Activated CD8-positive, alpha-beta memory T cell treated with anti-CD3 and anti-CD28 coated beads for 24 hours (primary cell): ENCODE data around the gene TBC1D4.

Experiments used
- DNase-seq: peaks from one replicate; pipeline ENCODE4 v3.0.0-alpha.2; 2020

The TBC1D4 gene

DNA sequence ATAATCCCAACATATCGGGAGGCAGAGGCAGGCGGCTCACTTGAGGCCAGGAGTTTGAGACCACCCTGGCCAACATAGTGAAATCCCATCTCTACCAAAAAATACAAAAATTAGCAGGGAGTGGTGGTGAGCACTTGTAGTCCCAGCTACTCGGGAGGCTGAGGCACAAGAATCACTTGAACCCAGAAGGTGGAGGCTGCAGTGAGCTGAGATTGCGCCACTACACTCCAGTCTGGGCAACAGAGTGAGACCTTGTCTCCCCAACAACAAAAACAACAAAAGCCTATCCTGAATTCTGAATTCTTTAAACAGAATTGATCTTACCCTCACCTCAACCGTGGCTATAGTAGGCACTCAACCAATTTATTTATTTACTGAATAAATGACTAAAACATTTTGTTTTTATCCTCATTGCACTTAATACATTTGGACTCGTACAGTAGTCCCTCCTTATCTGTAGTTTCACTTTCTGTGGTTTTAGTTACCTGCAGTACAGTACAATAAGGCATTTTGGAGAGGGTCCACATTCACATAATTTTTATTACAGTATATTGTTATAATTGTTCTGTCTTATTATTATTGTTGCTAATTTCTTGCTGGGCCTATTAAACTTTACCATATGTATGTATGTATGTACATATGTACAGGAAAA lies 98.8 kb downstream of the TBC1D4 start:
- no peak for DNase-seq

DNA sequence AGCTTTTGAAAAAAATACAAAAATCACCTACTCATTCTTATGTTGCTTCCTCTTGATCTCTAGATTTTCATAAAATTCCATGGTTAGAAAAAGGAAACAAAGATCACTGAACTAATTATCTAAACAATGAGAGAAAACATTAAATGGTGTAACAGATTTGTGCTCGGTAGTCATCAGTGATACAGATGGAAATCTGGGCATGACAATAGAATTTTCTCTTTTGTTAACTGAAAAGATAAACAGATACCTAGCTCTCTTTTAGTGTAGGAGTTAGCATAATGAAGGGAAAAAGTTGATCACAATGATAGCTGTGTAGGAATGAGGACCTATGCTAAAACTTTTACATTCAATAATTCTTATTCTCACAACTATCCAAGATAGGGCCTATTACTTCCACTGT lies 103.7 kb downstream of the TBC1D4 start:
- no peak for DNase-seq

DNA sequence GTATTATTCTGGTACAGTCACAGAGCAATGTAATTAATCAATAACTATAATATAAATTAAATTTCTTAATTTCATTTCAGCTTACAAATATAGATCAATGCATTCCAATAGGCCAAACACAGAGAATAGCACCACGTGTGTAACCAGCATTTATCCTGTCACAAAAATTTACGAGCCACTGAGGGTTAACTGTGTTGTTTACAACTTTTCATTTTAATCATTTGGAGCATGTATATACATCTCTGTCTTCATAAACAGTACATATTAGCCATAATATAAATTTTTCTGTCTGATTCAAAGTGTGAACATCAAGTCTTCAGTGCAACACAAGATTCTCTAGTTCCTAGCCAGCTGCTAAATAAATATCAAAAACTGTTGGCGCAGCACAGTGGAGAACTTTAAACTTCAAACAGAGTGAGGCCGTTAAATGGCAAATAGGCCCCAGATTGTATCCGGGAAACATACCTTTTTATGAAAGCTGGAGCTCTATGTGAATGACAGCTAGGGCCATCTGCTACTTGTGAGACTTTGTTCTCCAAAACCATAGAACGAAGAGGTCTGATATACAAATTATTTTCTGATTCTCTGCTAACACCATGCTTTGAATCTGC lies 105.1 kb downstream of the TBC1D4 start:
- DNase-seq, result no peak

DNA sequence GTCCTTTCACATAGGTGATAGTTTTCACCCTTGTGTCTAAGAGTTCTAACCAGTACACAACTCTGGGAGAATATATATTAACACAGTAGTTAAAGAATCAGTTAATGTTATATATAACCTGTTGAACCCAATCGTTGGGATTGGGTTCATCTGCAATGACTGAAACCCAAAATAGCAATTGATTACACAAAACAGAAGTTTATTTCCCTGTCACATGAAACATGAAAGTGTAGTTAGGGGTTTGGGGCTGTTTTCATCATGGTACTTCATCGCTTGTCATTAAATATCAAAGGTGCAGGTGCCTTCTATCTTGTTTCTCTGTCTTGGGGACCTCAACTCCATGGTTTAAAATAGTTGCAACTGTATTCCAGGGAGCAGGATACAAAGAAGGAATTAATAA lies 106.6 kb downstream of the TBC1D4 start:
- DNase-seq, result no peak

DNA sequence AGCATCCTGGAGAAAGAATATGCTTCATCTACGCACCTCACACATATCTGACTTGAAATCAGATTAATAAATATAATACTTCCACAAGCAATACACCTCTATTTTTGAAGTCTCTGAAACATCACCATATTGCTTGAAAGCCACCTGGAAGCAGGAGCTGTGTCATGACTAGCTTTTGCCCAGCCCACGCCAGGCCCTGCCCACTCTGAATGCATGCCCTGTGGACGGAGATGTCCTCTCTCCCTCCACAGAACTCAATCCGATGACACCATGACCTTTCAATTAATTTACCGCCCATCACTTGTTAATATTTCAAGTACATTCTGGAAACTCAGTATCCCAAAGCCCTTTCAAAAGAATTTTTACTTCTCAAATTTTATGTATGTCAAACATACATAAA lies 108.0 kb downstream of the TBC1D4 start:
- no peak for DNase-seq

DNA sequence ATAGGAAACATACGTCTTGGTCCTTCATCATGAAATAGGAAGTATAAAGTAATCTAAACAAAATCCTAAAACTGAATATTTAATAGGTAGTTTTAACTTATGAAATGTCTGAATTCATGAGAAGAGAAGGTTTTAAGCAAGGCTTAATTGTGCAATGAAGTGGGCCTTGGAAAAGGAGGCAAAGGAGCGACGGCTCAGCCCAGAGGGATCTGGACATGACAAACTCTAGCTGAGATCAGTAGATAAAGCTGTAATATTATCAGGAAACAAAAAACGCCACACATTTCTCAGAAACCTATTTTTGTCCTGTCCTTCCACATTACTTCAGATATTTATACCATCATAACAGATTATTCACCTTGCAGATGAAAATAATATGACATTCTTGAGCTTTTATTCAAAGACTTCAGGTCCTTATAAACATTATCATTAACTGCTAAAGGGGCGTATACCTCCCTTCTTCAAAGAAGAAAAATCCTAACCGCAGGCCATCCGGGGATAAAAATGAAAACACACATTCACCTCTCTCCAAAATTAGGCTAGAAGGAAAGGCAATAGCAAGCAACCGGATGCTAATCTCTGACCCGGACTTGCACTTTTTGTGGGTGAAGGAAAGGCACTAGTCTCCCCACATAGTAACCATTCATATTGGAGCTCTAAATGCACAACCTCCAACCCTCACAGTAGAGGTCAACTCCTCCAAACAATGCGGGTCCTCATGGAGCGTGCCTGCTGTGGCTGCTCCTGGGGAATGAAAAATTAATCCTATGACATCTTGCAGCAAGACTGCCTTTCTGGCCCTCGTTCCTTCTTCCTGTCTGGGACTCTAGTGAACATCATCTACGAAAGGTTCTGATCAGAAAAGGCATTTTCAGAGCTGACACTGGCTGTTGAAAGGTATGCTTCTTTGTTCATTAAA lies 108.8 kb downstream of the TBC1D4 start:
- DNase-seq, result no peak

DNA sequence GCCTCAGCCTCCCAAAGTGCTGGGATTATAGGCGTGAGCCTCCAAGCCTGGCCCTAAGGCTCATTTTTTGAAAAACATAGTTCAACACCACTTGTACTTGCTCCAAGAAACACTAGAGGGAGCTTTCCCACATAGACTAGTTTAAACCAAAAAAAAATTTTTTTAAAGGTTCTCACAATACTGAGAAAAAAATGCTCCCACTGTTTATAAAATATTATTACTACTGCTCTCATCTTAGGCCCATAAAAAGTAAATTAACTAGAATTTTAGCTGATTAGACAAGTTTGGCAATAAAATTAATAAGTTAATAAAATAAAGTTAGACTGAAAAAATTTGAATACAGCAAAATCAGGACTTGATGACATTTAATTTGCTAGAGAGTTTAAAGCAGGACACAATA lies 109.5 kb downstream of the TBC1D4 start:
- DNase-seq, result no peak

DNA sequence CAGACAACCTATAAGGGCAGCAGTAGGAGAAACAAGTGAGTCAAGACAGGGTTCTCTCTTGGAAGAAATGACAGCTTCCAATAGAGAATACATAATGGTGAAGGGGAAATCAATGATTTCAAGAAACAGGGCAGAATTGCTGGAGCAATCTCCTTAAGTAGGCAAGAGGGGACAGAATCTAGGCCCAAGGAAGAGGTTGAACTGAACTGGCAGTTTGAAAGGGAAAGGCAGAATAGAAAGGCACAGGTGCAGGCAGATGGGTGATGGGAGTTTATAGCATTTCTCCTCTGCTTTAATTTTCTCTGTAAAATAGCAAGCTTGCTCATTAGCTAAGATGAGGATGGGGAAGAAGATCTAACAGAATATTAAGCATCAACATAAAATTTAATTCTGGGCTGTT lies 110.8 kb downstream of the TBC1D4 start:
- no peak for DNase-seq

DNA sequence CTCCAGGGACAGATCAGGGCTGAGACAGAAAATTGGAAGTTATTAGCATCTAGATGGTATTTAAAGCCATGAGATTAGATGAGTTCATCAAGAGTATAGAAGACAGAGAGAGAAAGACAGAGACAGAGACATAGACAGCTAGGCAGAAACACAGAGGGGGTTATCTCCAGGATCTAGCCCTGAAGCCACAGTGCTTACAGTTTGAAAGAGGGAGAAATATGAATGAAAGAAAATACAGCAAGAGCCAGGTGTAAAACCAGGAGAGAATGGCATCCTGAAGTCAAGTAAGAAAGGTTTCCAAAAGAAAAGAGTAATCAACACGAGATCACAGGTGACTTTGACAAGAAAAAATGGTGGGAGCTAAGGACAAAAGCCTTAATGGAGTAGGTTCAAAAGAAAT lies 111.2 kb downstream of the TBC1D4 start:
- DNase-seq, result no peak

DNA sequence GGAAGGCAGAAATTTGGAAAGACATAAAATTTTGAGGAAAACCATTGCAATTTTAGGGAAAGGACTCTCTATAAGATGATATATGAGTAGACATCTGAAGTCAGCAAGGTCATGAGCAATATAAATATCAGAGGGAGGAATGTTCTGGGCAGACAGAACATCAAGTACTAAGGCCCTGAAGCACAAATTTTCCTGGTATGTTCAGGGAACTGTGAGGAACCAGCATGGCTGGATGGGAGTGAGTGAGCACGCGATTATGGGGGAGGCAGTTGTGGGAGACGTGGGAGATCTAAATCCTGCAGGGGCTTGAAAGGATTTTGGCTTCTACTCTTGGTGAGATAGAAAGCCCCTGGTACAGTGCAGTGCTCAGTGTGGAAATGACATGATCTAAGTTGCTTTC lies 112.0 kb downstream of the TBC1D4 start:
- DNase-seq, result no peak

DNA sequence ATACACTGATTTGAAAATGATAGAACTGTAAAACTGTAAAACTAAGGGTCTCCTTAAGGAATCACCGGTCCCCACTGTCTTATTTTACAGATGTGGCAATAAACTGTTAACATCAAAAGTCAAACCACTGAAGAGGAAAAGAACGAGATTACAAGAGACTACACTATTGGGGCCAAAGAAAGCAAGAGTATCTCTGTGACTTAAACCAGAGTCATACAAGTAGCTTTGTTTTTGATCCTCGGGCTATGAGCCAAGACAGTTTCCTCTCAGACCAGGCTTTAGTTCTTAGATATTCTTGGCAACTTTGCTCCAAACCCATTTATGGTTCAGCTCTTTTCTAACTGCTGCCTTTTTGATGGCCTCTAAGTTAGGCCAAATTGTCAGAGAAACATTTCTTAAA lies 113.8 kb downstream of the TBC1D4 start:
- DNase-seq, result no peak

DNA sequence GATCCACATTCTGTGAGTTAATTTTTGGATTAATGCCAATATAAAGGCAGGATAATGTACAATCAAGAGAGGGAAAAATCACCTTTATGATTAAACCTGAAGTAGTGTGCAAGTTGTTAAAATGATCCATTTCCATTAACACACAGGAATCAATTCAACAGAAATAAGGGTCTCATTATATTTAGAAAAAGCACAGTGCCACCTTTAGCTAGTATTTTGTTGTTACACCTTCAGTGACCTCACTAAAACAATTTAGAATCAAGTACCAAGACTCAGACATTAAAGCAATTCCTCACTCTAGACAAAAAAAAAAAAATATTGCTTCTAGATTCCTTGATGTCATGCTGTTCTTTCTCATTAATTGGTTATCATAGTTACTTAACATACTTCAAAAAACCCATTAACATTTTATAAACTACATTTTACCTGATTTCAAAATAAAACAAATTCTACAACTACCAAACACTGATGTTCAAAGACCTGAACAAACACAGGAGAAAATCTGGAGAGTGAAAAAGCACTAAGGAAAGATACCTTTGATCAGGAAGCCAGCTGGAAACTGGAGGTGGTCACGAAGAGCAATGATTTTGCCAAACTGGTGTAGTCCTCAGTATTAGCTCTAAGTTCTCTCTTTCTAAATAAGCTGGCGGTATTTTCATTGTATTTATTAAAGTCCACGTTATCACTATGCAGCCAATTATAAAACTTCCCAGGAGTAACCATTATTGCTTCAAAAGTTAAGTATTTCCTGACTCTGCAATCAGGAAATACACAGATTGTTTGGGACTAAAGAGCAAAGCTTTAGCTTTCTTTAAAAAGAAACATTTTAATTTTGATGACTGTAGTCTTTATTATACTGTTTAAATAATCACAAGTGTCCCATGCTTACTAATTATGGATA lies 115.3 kb downstream of the TBC1D4 start:
- no peak for DNase-seq

DNA sequence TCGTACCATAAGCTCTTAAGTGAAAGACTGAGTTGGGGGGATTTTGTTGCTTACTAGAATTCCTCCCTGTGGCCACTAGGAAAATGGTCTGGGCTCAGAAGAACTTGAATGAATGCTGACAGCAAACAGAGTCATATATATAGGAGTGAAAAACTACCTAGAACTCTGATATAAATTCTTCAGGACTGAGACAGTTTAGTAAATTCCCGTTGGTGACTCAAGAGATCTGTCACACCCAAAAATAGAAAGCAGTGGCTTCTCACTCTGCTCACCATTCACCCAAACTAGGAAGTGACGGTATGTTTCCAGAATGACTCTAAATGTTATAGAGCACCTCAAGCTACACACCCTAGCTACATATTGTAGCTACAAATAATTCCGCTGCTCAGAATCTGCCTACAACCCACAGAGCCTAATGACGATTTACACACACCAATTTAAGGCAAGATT lies 116.2 kb downstream of the TBC1D4 start:
- no peak for DNase-seq

DNA sequence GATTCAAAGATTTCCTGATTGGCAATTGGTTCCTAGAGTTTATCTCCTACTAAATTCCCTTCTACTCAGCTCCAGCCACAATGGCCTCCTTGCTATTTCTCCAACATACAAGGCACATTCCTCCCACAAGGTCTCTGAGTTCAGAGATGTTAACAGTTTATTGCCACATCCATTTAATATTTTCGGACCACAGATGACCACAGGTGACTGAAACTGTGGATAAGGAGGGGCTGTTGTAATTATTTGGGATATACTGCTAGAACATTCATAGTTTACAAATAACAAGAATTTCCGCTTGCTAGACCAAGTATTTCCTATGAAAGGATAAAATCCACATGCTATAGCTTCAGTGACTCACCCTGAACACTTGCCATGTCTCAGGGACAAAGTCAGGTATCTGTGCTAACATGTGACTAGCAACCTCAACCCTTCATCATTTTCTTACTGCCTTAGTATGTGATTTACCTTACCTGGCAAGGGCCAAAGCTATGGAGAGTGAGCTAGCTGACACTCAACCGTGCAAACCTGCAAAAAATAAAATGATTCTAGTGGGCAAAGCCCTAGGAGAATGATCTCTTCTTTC lies 117.7 kb downstream of the TBC1D4 start:
- DNase-seq, result no peak

DNA sequence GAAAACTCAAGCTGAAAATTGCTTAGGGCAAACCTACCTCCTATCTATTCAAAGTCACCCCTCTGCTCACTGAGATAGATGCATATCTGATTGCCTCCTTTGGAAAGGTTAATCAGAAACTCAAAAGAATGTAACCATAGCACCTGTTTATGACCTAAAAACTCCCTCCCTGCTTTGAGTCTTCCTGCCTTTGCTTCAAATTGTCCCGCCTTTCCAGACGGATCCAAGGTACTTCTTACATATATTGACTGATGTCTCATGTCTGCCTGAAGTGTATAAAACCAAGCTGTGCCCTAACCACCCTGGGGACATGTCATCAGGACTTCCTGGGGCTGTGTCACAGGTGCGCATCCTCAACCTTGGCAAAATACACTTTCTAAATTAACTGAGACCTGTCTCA lies 118.6 kb downstream of the TBC1D4 start:
- DNase-seq, result no peak

DNA sequence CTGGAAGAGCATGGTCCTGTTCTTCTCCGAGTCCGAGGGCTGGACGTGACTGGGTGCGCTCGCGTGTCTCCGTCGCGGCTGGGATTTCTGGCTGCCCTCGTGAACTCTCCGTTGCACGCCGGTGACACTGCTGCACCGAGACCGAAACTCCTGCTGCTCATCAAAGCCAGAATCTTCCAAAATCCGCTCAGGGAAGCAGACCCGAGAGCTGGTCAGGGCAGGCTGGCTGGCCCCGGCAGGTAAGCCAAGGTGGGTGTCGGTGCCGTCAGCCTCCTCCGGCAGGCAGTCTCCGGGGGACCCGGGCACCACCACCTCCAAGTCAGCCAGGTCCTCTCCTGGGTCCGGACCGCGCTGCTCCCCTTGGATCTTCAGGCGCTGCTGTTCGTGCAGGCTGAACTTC lies 119.9 kb downstream of the TBC1D4 start:
- DNase-seq, result no peak

DNA sequence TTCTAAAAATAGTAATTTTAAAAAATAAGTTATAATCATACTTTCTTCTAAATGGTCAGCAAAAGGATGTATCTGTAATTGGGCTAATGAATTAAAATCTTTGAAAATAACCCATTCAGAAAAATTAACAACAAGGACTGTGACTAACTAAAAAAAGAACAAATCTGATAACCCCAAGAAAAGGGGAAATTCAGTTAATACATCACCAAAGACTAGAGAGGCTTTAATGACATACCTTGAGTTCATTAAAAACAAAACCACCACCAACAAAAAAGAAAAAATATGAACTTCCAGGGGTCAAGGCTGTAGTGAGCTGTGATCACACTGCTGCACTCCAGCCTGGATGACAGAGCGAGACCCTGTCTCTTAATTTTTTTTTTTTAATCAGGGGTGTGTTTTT lies 121.8 kb downstream of the TBC1D4 start:
- DNase-seq, result no peak

DNA sequence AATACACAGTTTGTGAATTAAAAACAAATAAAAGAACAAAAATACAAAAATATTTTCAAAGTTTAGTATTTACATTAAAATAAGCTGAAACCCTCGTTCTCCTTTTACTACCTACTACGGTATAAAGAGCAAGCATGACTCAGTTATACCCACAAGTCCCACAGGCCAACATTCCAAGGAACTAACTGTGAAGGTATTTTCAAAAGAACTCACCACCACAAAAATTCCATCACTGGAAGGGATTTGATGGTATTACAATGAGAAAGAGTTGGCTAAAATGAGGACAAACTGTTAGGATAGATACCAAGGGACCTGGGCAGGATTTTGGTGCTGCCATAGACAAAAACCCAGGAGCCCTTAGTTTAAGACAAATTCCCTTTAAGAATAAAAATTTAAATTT lies 122.7 kb downstream of the TBC1D4 start:
- DNase-seq, result no peak

DNA sequence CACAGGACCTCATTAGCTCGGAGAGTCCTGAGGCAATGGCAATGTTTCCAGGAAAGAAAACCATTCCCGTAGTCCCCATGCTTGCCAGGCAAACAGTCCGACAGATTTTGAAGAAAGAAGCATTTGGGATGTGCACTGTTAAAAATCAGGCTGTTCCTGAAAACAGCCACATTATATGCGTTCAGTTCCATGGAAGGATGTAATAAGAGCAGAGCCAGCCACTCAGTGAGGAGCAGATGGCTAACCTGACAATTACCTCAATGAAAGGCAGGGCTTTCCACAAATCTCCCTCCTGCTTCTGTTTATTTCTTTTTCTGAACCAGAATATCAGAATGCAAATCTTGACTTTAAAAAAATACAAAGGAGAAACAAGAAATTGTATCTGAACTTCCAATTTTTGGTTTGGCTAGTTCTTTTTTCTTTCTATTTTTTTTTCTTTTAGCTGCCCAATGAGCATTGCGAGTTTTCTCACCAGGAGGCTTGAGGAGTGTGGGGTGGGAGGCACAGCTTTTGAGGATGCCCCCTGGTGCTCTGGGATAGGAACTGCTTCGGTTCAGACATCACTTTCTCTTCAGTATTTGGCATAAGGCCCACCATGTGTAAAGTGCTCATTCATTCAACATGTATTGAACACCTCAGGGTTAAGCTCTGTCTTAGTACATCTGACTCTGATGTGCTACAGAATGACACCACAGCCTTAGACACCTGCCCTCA lies 124.2 kb downstream of the TBC1D4 start:
- DNase-seq, result peak; percentile 64

DNA sequence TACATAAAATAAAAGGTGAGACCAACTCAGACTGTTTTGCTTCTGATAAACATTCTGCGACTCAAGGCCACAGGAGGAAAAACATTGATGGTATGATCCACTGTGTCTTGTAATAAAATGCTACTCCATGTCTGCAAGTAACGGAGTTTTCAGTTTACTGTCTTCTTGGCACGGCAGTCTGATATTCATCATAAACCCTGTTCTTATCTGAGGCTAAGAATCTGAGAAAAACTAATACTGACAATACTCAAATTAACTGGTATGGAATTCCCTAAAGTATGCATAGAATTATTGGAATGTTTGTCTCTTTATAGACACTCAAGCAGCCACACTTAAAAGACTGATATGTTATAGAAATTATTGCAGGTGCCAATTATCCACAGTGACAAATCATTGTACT lies 125.5 kb downstream of the TBC1D4 start:
- no peak for DNase-seq

DNA sequence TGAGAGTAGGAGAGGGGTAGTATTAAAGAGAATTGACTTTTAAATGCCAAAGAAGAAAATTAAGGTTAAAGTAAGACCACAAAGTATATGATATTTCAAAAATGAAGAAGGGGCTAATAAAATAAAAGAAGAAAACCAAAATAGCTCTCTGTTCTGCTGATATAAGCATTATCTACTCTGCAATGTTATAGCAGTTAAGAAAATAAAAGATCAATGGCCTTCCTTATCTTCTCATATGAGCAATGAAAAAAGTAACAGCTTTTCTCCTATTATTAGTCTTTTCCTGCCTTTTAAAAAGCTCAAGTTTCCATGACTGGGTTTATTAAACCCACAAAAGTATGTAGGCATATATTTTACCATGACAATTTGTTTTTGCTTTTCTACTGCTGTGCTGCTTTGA lies 126.4 kb downstream of the TBC1D4 start:
- DNase-seq, result no peak

DNA sequence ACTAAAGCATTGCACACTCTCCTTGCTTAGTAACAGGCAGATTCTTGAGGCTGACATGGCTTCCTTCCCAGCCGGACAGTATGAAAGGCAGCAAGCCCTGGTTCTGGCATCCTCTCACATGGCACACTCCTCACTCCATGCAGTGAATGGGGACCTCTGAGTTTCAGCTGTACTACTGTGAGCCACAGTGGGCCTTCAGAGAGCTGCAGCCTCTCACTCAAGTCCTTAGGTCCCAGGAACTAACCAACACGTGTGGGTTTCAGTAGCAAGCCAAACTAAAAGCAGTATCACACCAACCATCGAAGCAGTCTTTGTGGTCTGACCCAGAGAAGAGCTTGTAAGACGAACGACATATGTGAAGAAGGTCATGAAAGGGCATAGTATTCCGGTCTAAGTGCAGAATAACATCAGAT lies 128.2 kb downstream of the TBC1D4 start:
- no peak for DNase-seq
